Adrenal gland (tissue), 12 donors: ENCODE results near the gene SHC4. TPM values are rescaled to one million over a fixed set of nuclear protein-coding genes. Genes with fewer than 3 reads are reported as not detected.
A peak's percentile ranks its signal among the peaks of the same experiment; 100 is the strongest.
"Not testable (repeated sequence)": the region's sequence is repeated elsewhere in the genome, so short reads cannot be mapped to it uniquely, and the experiment has no call there.

Source experiments
- DNase-seq, 7 donors: peaks; one replicate each; pipeline ENCODE4 v3.0.0-alpha.2; 2019 to 2020
- H3K27ac ChIP-seq, 5 donors: fragments of 200-600 bp; sonication (generic) in 4 of 5; 1 replicate in 3 of 5; 2 replicates in 2 of 5; pipeline versions ENCODE4 v1.5.1 to v1.8.0; 2016 to 2020; ENCODE audit warnings: mild to moderate bottlenecking in 1 of 5
- H3K27me3 ChIP-seq: fragments of 200-600 bp; 2 replicates; pipeline ENCODE4 v1.8.0; 2021
- H3K36me3 ChIP-seq, 2 donors: fragments of 200-600 bp; replicated peaks in 1 of 2; 1 replicate in 1 of 2; 2 replicates in 1 of 2; pipeline versions ENCODE4 v1.5.1 to v1.8.0; 2018 to 2022
- H3K4me1 ChIP-seq, 2 donors: fragments of 200-600 bp; replicated peaks in 1 of 2; 1 replicate in 1 of 2; 2 replicates in 1 of 2; pipeline versions ENCODE4 v1.5.1 to v1.8.0; 2018 to 2021
- H3K4me3 ChIP-seq, 4 donors: fragments of 200-600 bp; sonication (generic) in 3 of 4; one replicate each; pipeline ENCODE4 v1.5.1; 2016 to 2018
- H3K9me3 ChIP-seq, 3 donors: fragments of 200-600 bp; sonication (generic) in 1 of 3; replicated peaks in 1 of 3; 1 replicate in 2 of 3; 2 replicates in 1 of 3; pipeline versions ENCODE4 v1.5.1 to v1.8.0; 2016 to 2021
- CTCF ChIP-seq, 6 experiments: fragments of 450-650 bp in 4 of 6; fragments of 200-600 bp in 2 of 6; sonication (generic) in 1 of 6; IDR thresholded peaks; 1 replicate in 5 of 6; 2 replicates in 1 of 6; pipeline versions ENCODE4 v1.5.1 to v1.8.0; 2016 to 2021; ENCODE audit warnings: antibody characterized with exemption in 6 of 6, mild to moderate bottlenecking in 2 of 6, moderate library complexity in 1 of 6
- POLR2A ChIP-seq, 2 donors: fragments of 450-650 bp; IDR thresholded peaks; one replicate each; pipeline ENCODE4 v1.6.1; 2017; ENCODE audit warnings: antibody characterized with exemption in 2 of 2, mild to moderate bottlenecking in 2 of 2, moderate library complexity in 1 of 2
- WGBS, 4 donors: extraction: QIAGEN DNeasy Blood & Tissue Kit in 2 of 4; methylation state at CpG; one replicate each; pipeline versions ENCODE4 v1.1.5 to v1.1.7; 2013 to 2017; 5-methylcytosine and 5-hydroxymethylcytosine counted together
- intact Hi-C, 2 donors: fragments of 100-400 bp; cut with DNase I; formaldehyde crosslinking; loops; one replicate each; pipeline versions ENCODE4 v1.14.1 to v1.15.0; 2022 to 2023
- polyA plus RNA-seq, 3 donors: library from polyadenylated mRNA; stranded (reverse); fragments of 200-250 nt in 2 of 3; fragments of 350-450 nt in 1 of 3; fragmentation: Illumina TruSeq in 1 of 3; extraction: RNeasy Lipid Tissue Mini Kit (QIAGEN cat#74804) in 1 of 3; gene quantifications; one replicate each; pipeline ENCODE4 v1.2.3, GENCODE V29; 2013 to 2014
- total RNA-seq, 9 donors: library from RNA; depleted of rRNA in 4 of 9; stranded (reverse); fragments of >200 nt in 4 of 9; fragments of 120-200 nt in 1 of 9; fragmentation: NEBNext Ultra II Directional in 1 of 9; extraction: Animal tissue kit (Norgen Biotek cat#: 25700) in 1 of 9; gene quantifications; one replicate each; pipeline versions ENCODE4 v1.1.0 to v1.2.4, GENCODE V29; 2013 to 2023
- donor health status: healthy with polysubstance abuse.
- donor health status: Bipolar disorder and iron deficiency.
- donor health status: DM: yes; HTN: yes; CAD: no.
- donor health status: DM: no; HTN: no; CAD: no.
- donor health status: DM: no; HTN: no; CAD: no.
- donor health status: DM: yes; HTN: yes; CAD: no.

The SHC4 gene
- total and polyA plus RNA-seq, 12 donors = 0.40 to 1.8 (median 0.99) TPM

GRCh38 chr15:48976444-48977088, 12.8 kb upstream of the SHC4 start:
- no peak for TF ChIP-seq CTCF (IDR thresholded peaks at IDR 0.05)
- no peak for TF ChIP-seq POLR2A (IDR thresholded peaks at IDR 0.05)
- Histone ChIP-seq H3K9me3 (no peaks in the 10 kb centered on the region), H3K27me3 (no peaks in the 10 kb centered on the region), H3K27ac (peak overlapping the region in 1 of 5 donors; percentile 52), H3K4me3 (peak overlapping the region in 1 of 4 donors; percentile 57), H3K4me1 (peaks cover 0 to 6% of the 10 kb centered on the region in 2 donors), H3K36me3 (no peaks in the 10 kb centered on the region)
- WGBS, 4 donors = 87 to 91% (median 88%) methylated on average over 17 of the region's 17 CpGs
- intact Hi-C loops = no loop called here
- DNase-seq = no peak

- H3K4me3 ChIP-seq = peak overlapping the region in 2 of 4 donors; percentile 37 to 57
- H3K27ac ChIP-seq = peak overlapping the region in 2 of 5 donors; percentile 52
- TF ChIP-seq POLR2A (IDR thresholded peaks at IDR 0.05) = no peak
- peak; percentile 27 to 98 (median 69) for TF ChIP-seq CTCF (IDR thresholded peaks at IDR 0.05)
- no peaks in the 10 kb centered on the region for H3K36me3 ChIP-seq
- intact Hi-C loops = no loop called here
- H3K4me1 ChIP-seq = peaks cover 0 to 6% of the 10 kb centered on the region in 2 donors
- 5 to 13% (median 9%) methylated on average over 18 to 53 of the region's 53 CpGs for WGBS, 4 donors
- H3K27me3 ChIP-seq = no peaks in the 10 kb centered on the region
- H3K9me3 ChIP-seq = no peaks in the 10 kb centered on the region
- DNase-seq = peak; percentile 79 to 90 (median 85)
Measured at GRCh38 chr15:48975472-48976419, 12.0 kb upstream of the SHC4 start.

- Histone ChIP-seq H3K9me3 (no peaks in the 10 kb centered on the region), H3K27me3 (no peaks in the 10 kb centered on the region), H3K36me3 (no peaks in the 10 kb centered on the region), H3K27ac (no peak overlapping the region), H3K4me1 (peaks cover 0 to 6% of the 10 kb centered on the region in 2 donors), H3K4me3 (no peak overlapping the region)
- 55 to 73% (median 58%) methylated on average over 2 of the region's 2 CpGs for WGBS, 4 donors
- intact Hi-C loops = no loop called here
- no peak for DNase-seq
- TF ChIP-seq POLR2A (IDR thresholded peaks at IDR 0.05) (no peak), CTCF (IDR thresholded peaks at IDR 0.05) (no peak)
Measured at GRCh38 chr15:48974882-48975281, 11.2 kb upstream of the SHC4 start.

GRCh38 chr15:48972750-48973503, 9.2 kb upstream of the SHC4 start:
- WGBS, 4 donors = 90 to 92% (median 92%) methylated on average over 23 to 35 of the region's 35 CpGs
- no peaks in the 10 kb centered on the region for H3K36me3 ChIP-seq
- no peaks in the 10 kb centered on the region for H3K27me3 ChIP-seq
- intact Hi-C loops = no loop called here
- H3K4me1 ChIP-seq = peaks cover 0 to 6% of the 10 kb centered on the region in 2 donors
- TF ChIP-seq CTCF (IDR thresholded peaks at IDR 0.05) = no peak
- TF ChIP-seq POLR2A (IDR thresholded peaks at IDR 0.05) = no peak
- H3K27ac ChIP-seq = no peak overlapping the region
- no peak overlapping the region for H3K4me3 ChIP-seq
- no peaks in the 10 kb centered on the region for H3K9me3 ChIP-seq
- DNase-seq = no peak

- H3K4me1 ChIP-seq, intact Hi-C loops, H3K36me3 ChIP-seq, H3K4me3 ChIP-seq, H3K27ac ChIP-seq, DNase-seq, H3K9me3 ChIP-seq, H3K27me3 ChIP-seq: not testable (repeated sequence)
- WGBS, 4 donors = 59 to 79% (median 77%) methylated on average over 1 of the region's 1 CpG
Measured at GRCh38 chr15:48970926-48971325, 7.2 kb upstream of the SHC4 start.
